HepG2 (cell line): ENCODE results near the gene PMS1. TPM values are rescaled to one million over a fixed set of nuclear protein-coding genes. Genes with fewer than 3 reads are reported as not detected.
A peak's percentile ranks its signal among the peaks of the same experiment; 100 is the strongest.

ENCODE experiments used
- ATAC-seq: fragments of 200-7000 bp; cut with Tn5 transposase; 3 replicates; pipeline ENCODE4 v1.9.1; 2020; ENCODE audit warnings: mild to moderate bottlenecking, moderate library complexity
- BruUV-seq: library from RNA; stranded (reverse); fragments of 400-500 nt; replicated peaks from 2 replicates; lab custom pipeline; 2021; lab: Mats Ljungman, UMichigan
- CTCF ChIA-PET: fragments of 300-600 bp; formaldehyde crosslinking; extraction: SDS; loops from one replicate; lab custom pipeline; 2021; ENCODE audit warnings: low total read pairs, inconsistent platforms, low intra/inter-chr PET ratio; lab: Yijun Ruan, JAX
- POLR2A ChIA-PET: fragments of 350-600 bp; sonication (Branson Sonifier 250); formaldehyde crosslinking; loops from one replicate; lab custom pipeline; 2020; ENCODE audit warnings: antibody characterized with exemption, inconsistent platforms; lab: Yijun Ruan, JAX
- DNase-seq: peaks from one replicate; pipeline ENCODE4 v3.0.0-alpha.2; 2015; ENCODE audit warnings: low spot score
- FAIRE-seq: peaks from 3 replicates; lab custom pipeline; 2011; peaks lifted over from hg19 to GRCh38; lab: Jason Lieb, UNC
- H2AFZ ChIP-seq: one replicate; pipeline ENCODE4 v1.6.1; 2011; ENCODE audit warnings: low read length, inconsistent platforms
- H3K27ac ChIP-seq: fragments of 300-600 bp; 3 replicates; pipeline ENCODE4 v1.8.0; 2011; ENCODE audit warnings: mixed run types, mild to moderate bottlenecking, mixed read lengths, low read length, inconsistent platforms; ENCODE audit not compliant: insufficient read depth; ENCODE audit errors: extremely low read length
- H3K27me3 ChIP-seq, 2 experiments: fragments of 200-600 bp in 1 of 2; 2 replicates in 1 of 2; 3 replicates in 1 of 2; pipeline versions ENCODE4 v1.6.0 to v1.8.0; 2011; ENCODE audit warnings: low read length in 2 of 2, mild to moderate bottlenecking in 2 of 2, moderate library complexity in 2 of 2, inconsistent platforms in 1 of 2; ENCODE audit not compliant: insufficient read depth in 2 of 2, control insufficient read depth in 1 of 2
- H3K36me3 ChIP-seq, 2 experiments: fragments of 200-600 bp in 1 of 2; replicated peaks in 1 of 2; 2 replicates in 1 of 2; 3 replicates in 1 of 2; pipeline versions ENCODE4 v1.5.1 to v1.8.0; 2011; ENCODE audit warnings: low read length in 2 of 2, inconsistent platforms in 1 of 2; ENCODE audit not compliant: insufficient read depth in 2 of 2, control insufficient read depth in 1 of 2
- H3K4me1 ChIP-seq: 2 replicates; pipeline ENCODE4 v1.5.1; 2012; ENCODE audit warnings: low read length, inconsistent platforms; ENCODE audit not compliant: insufficient read depth
- H3K4me2 ChIP-seq: 2 replicates; pipeline ENCODE4 v1.6.0; 2011; ENCODE audit warnings: low read depth, low read length, inconsistent platforms
- H3K4me3 ChIP-seq, 3 experiments: fragments of 200-600 bp in 1 of 3; sonication (generic), shearing (Covaris generic) in 1 of 3; replicated peaks in 1 of 3; 2 replicates each; pipeline ENCODE4 v1.5.1; 2011 to 2016; ENCODE audit warnings: low read length in 3 of 3, inconsistent platforms in 2 of 3, low read depth in 2 of 3, mild to moderate bottlenecking in 2 of 3, control low read depth in 1 of 3, mixed read lengths in 1 of 3; ENCODE audit not compliant: insufficient read depth in 1 of 3
- H3K79me2 ChIP-seq: one replicate; pipeline ENCODE4 v1.6.1; 2011; ENCODE audit warnings: low read length, inconsistent platforms; ENCODE audit not compliant: insufficient read depth
- H3K9ac ChIP-seq: 2 replicates; pipeline ENCODE4 v1.6.0; 2011; ENCODE audit warnings: mild to moderate bottlenecking, low read depth, low read length, inconsistent platforms; ENCODE audit not compliant: insufficient read depth
- H3K9me3 ChIP-seq: 2 replicates; pipeline ENCODE4 v1.5.1; 2012; ENCODE audit warnings: mild to moderate bottlenecking, low read length
- H4K20me1 ChIP-seq: 2 replicates; pipeline ENCODE4 v1.6.0; 2011; ENCODE audit warnings: inconsistent platforms, mild to moderate bottlenecking, low read length, moderate library complexity; ENCODE audit not compliant: insufficient read depth
- AGO1 ChIP-seq: fragments of 200-400 bp; formaldehyde crosslinking; IDR thresholded peaks from 2 replicates; pipeline ENCODE4 v1.6.1; 2017; ENCODE audit warnings: mild to moderate bottlenecking, low read depth, low read length, moderate library complexity; ENCODE audit not compliant: poor library complexity, severe bottlenecking
- ARNT2 ChIP-seq: sonication (generic); formaldehyde crosslinking; IDR thresholded peaks from 2 replicates; pipeline ENCODE4 v1.8.0; 2022; ENCODE audit warnings: mild to moderate bottlenecking, low read depth, missing genetic modification reagents, moderate library complexity
- CREB1 ChIP-seq, 2 experiments: fragments of 450-650 bp in 1 of 2; IDR thresholded peaks; 2 replicates each; pipeline ENCODE4 v1.6.1; 2016 to 2017; ENCODE audit warnings: control low read depth in 1 of 2, mild to moderate bottlenecking in 1 of 2, missing compliant biosample characterization in 1 of 2, missing genetic modification characterization in 1 of 2
- DDIT3 ChIP-seq: sonication (generic); formaldehyde crosslinking; IDR thresholded peaks from 2 replicates; pipeline ENCODE4 v1.4.0; 2020; ENCODE audit warnings: mild to moderate bottlenecking, missing genetic modification reagents
- FOXO1 ChIP-seq: sonication (generic); formaldehyde crosslinking; IDR thresholded peaks from 2 replicates; pipeline ENCODE4 v1.4.0; 2020; ENCODE audit warnings: missing genetic modification reagents
- HMG20B ChIP-seq: conservative IDR thresholded peaks from 2 replicates; pipeline ENCODE4 v1.6.1; 2016; ENCODE audit warnings: missing genetic modification reagents, missing compliant biosample characterization
- HNF4A ChIP-seq: sonication (generic); formaldehyde crosslinking; IDR thresholded peaks from 2 replicates; pipeline ENCODE4 v1.4.0; 2020; ENCODE audit warnings: missing genetic modification reagents
- HOXA5 ChIP-seq: sonication (generic); formaldehyde crosslinking; IDR thresholded peaks from 2 replicates; pipeline ENCODE4 v1.4.0; 2020; ENCODE audit warnings: missing genetic modification reagents
- HOXD1 ChIP-seq: sonication (generic); formaldehyde crosslinking; IDR thresholded peaks from 2 replicates; pipeline ENCODE4 v1.5.0; 2020; ENCODE audit warnings: missing genetic modification reagents
- MAF1 ChIP-seq: sonication (generic); formaldehyde crosslinking; IDR thresholded peaks from 2 replicates; pipeline ENCODE4 v1.5.0; 2020; ENCODE audit warnings: missing genetic modification reagents, borderline replicate concordance
- MAFF ChIP-seq: IDR thresholded peaks from 2 replicates; pipeline ENCODE4 v1.6.1; 2011; ENCODE audit warnings: low read depth, low read length, improper control_type of control experiment
- MED1 ChIP-seq: sonication (generic); formaldehyde crosslinking; IDR thresholded peaks from 2 replicates; pipeline ENCODE4 v1.4.0; 2020; ENCODE audit warnings: missing genetic modification reagents
- MIXL1 ChIP-seq: IDR thresholded peaks from 2 replicates; pipeline ENCODE4 v1.6.1; 2016
- MXD4 ChIP-seq: IDR thresholded peaks from 2 replicates; pipeline ENCODE4 v1.6.1; 2016; ENCODE audit warnings: mild to moderate bottlenecking, missing biosample characterization, missing genetic modification reagents
- NR1H2 ChIP-seq: sonication (generic); formaldehyde crosslinking; IDR thresholded peaks from 2 replicates; pipeline ENCODE4 v1.8.1; 2022; ENCODE audit warnings: low read depth, missing genetic modification reagents, borderline replicate concordance
- RFX3 ChIP-seq: IDR thresholded peaks from 2 replicates; pipeline ENCODE4 v1.6.1; 2016; ENCODE audit warnings: missing biosample characterization, missing genetic modification reagents
- SIX1 ChIP-seq: sonication (generic); formaldehyde crosslinking; IDR thresholded peaks from 2 replicates; pipeline ENCODE4 v1.4.0; 2020; ENCODE audit warnings: missing genetic modification reagents, borderline replicate concordance
- SMAD3 ChIP-seq: sonication (generic); formaldehyde crosslinking; IDR thresholded peaks from 2 replicates; pipeline ENCODE4 v1.4.0; 2020; ENCODE audit warnings: missing genetic modification reagents
- TFDP1 ChIP-seq: IDR thresholded peaks from 2 replicates; pipeline ENCODE4 v1.6.1; 2016; ENCODE audit warnings: missing compliant biosample characterization, missing genetic modification reagents, borderline replicate concordance
- YY1 ChIP-seq: IDR thresholded peaks from 2 replicates; pipeline ENCODE4 v1.6.1; 2011; ENCODE audit warnings: low read length, low read depth, moderate library complexity, mild to moderate bottlenecking; ENCODE audit not compliant: insufficient read depth, insufficient replicate concordance
- ZMYM4 ChIP-seq: sonication (generic); formaldehyde crosslinking; IDR thresholded peaks from 2 replicates; pipeline ENCODE4 v1.8.1; 2023; ENCODE audit warnings: mild to moderate bottlenecking, missing genetic modification reagents
- ZNF136 ChIP-seq: sonication (generic); formaldehyde crosslinking; IDR thresholded peaks from 2 replicates; pipeline ENCODE4 v1.8.1; 2022; ENCODE audit warnings: low read depth, mild to moderate bottlenecking, moderate library complexity, missing genetic modification reagents
- ZNF17 ChIP-seq: sonication (generic); formaldehyde crosslinking; IDR thresholded peaks from 2 replicates; pipeline ENCODE4 v1.5.0; 2020; ENCODE audit warnings: mild to moderate bottlenecking, missing genetic modification reagents
- ZNF232 ChIP-seq: sonication (generic); formaldehyde crosslinking; IDR thresholded peaks from 2 replicates; pipeline ENCODE4 v1.4.0; 2020; ENCODE audit warnings: missing genetic modification reagents, borderline replicate concordance
- ZNF367 ChIP-seq: sonication (generic); formaldehyde crosslinking; IDR thresholded peaks from 2 replicates; pipeline ENCODE4 v1.4.0; 2020; ENCODE audit warnings: missing genetic modification reagents, borderline replicate concordance
- ZNF44 ChIP-seq: sonication (generic); formaldehyde crosslinking; IDR thresholded peaks from 2 replicates; pipeline ENCODE4 v1.5.1; 2020; ENCODE audit warnings: mild to moderate bottlenecking, missing genetic modification reagents
- ZNF883 ChIP-seq: sonication (generic); formaldehyde crosslinking; IDR thresholded peaks from 2 replicates; pipeline ENCODE4 v1.5.1; 2020; ENCODE audit warnings: mild to moderate bottlenecking, missing genetic modification reagents; ENCODE audit errors: not compliant biosample characterization
- WGBS: methylation state at CpG from one replicate; pipeline ENCODE4 v1.1.6; 2017; ENCODE audit warnings: low lambda C conversion rate; 5-methylcytosine and 5-hydroxymethylcytosine counted together
- in situ Hi-C: cut with HindIII; loops from 2 replicates; pipeline ENCODE4 v1.10.0; 2017; ENCODE audit warnings: low pct_unique_long_range_greater_than_20kb; ENCODE audit not compliant: extremely low pct_ligation_motif_present
- intact Hi-C: fragments of 100-400 bp; cut with micrococcal nuclease; formaldehyde crosslinking; loops from one replicate; pipeline ENCODE4 v1.10.0; 2022; ENCODE audit not compliant: unreplicated experiment
- polyA plus RNA-seq, 8 experiments: library from polyadenylated mRNA; depleted of rRNA in 3 of 8; stranded (reverse) in 7 of 8; unstranded in 1 of 8; fragments of >200 nt; fragmentation: Illumina TruSeq in 4 of 8; extraction: Trizol in 4 of 8; gene quantifications; 2 replicates each; pipeline versions ENCODE4 v1.2.1 to v1.2.3, GENCODE V29; 2011 to 2016; ENCODE audit warnings: low read depth in 4 of 8, missing spikeins in 1 of 8, mixed read lengths in 1 of 8; ENCODE audit not compliant: insufficient read depth in 1 of 8
- total RNA-seq, 5 experiments: library from RNA; depleted of rRNA; stranded (reverse); fragments of >200 nt; fragmentation: Illumina TruSeq; extraction: Trizol; gene quantifications; 2 replicates each; pipeline ENCODE4 v1.2.3, GENCODE V29; 2016; ENCODE audit warnings: low read depth in 1 of 5

PMS1 gene
- total and polyA plus RNA-seq, 2 of the 13 experiments (the other 11 are each of a cell fraction or from before 2014, with no cell fraction given): 14.6 to 39.9 TPM

- Histone ChIP-seq H4K20me1 (no peaks in the 10 kb centered on the region), H3K4me1 (no peaks in the 10 kb centered on the region), H3K4me2 (no peak overlapping the region), H3K79me2 (no peaks in the 10 kb centered on the region), H3K9me3 (no peaks in the 10 kb centered on the region), H2AFZ (no peak overlapping the region), H3K27me3 (no peaks in the 10 kb centered on the region), H3K36me3 (peaks cover 1 to 4% of the 10 kb centered on the region in 2 experiments; a peak in 1 of 5 replicates), H3K9ac (no peak overlapping the region), H3K27ac (no peak overlapping the region), H3K4me3 (no peak overlapping the region)
- peak; percentile 78 for FAIRE-seq
- peak; percentile 54 for DNase-seq
- intact Hi-C loops (loop anchor here (1.0 kb wide), 2 partner anchors 90 to 319 kb away; partner anchors contain the start of gene ASNSD1), in situ Hi-C loops (no loop called here)
- WGBS: 84% methylated on average over 10 of the region's 10 CpGs
- ATAC-seq: peak; percentile 98
- POLR2A ChIA-PET: no interaction called here
- BruUV-seq: no TSS peak
- CTCF ChIA-PET: interaction anchor here (1.4 to 2.4 kb wide), 2 partner anchors 12 to 319 kb away, joined by 11 to 17 read pairs; partner anchors contain the start of gene OSGEPL1
- TF ChIP-seq ZNF136 (CRISPR knock-in tag) (no peak), HMG20B (no peak), MAFF (peak; percentile 31; the same call in 1 of the 2 replicates), ZNF44 (CRISPR knock-in tag) (no peak), ZNF232 (CRISPR knock-in tag) (no peak), TFDP1 (CRISPR knock-in tag) (no peak), AGO1 (no peak), ZNF367 (CRISPR knock-in tag) (no peak), HOXD1 (CRISPR knock-in tag) (no peak), MXD4 (CRISPR knock-in tag) (no peak), ZNF17 (CRISPR knock-in tag) (no peak), HNF4A (CRISPR knock-in tag) (no peak), ZNF883 (CRISPR knock-in tag) (no peak), SMAD3 (CRISPR knock-in tag) (no peak), YY1 (no peak), DDIT3 (CRISPR knock-in tag) (no peak), MAF1 (CRISPR knock-in tag) (no peak), ZMYM4 (CRISPR knock-in tag) (no peak), MIXL1 (CRISPR knock-in tag) (no peak), ARNT2 (no peak), SIX1 (CRISPR knock-in tag) (no peak), NR1H2 (CRISPR knock-in tag) (no peak), FOXO1 (no peak), RFX3 (no peak), MED1 (CRISPR knock-in tag) (no peak), HOXA5 (CRISPR knock-in tag) (no peak), CREB1 (IDR thresholded peaks at IDR 0.05) (no peak), CREB1 (CRISPR knock-in tag; IDR thresholded peaks at IDR 0.05) (peak; percentile 24; the same call in 1 of the 2 replicates)
These were observed 33.1 kb upstream of the PMS1 start for GRCh38 chr2:189751080-189751658.
